Stimulated activated memory B cell treated with anti-CD40 and anti-IgM and Interleukin-4, amounts not matched to agents 10 μg/mL and 1 μg/mL and 100 μg/mL, for 72 hours (primary cell): Measurements from ENCODE around the gene SETD2.
"Not testable (repeated sequence)": the region's sequence is repeated elsewhere in the genome, so short reads cannot be mapped to it uniquely, and the experiment has no call there.

Source experiments
- ATAC-seq: fragments of 150-1000 bp; cut with Tn5 transposase; 2 replicates; pipeline ENCODE4 v1.10.0; 2021
- H3K27ac Mint-ChIP-seq: one replicate; pipeline ENCODE4 v1.8.0; 2022; ENCODE audit warnings: mild to moderate bottlenecking, mixed read lengths
- H3K27me3 Mint-ChIP-seq: one replicate; pipeline ENCODE4 v1.8.0; 2022; ENCODE audit warnings: mixed read lengths
- H3K36me3 Mint-ChIP-seq: one replicate; pipeline ENCODE4 v1.8.0; 2022; ENCODE audit warnings: mixed read lengths
- H3K4me1 Mint-ChIP-seq: one replicate; pipeline ENCODE4 v1.8.0; 2022; ENCODE audit warnings: mixed read lengths
- H3K4me3 Mint-ChIP-seq: one replicate; pipeline ENCODE4 v1.8.0; 2022; ENCODE audit warnings: mild to moderate bottlenecking, moderate library complexity, mixed read lengths
- H3K9me3 Mint-ChIP-seq: one replicate; pipeline ENCODE4 v1.8.0; 2022; ENCODE audit warnings: mixed read lengths

Gene SETD2

GRCh38 chr3:47042231-47042791, 121.6 kb downstream of the SETD2 start:
- Mint-ChIP-seq H3K27me3 (no peaks in the 10 kb centered on the region), H3K9me3 (no peaks in the 10 kb centered on the region), H3K4me1 (peaks cover 17% of the 10 kb centered on the region), H3K27ac (no peak overlapping the region), H3K36me3 (peaks cover 48% of the 10 kb centered on the region), H3K4me3 (no peak overlapping the region)
- ATAC-seq: no peak

- Mint-ChIP-seq H3K4me1 (peaks cover 17% of the 10 kb centered on the region), H3K36me3 (peaks cover 54% of the 10 kb centered on the region), H3K9me3 (no peaks in the 10 kb centered on the region), H3K4me3 (no peak overlapping the region), H3K27ac (no peak overlapping the region), H3K27me3 (no peaks in the 10 kb centered on the region)
- ATAC-seq: no peak
Observed at GRCh38 chr3:47041114-47041513, 122.8 kb downstream of the SETD2 start.

- Mint-ChIP-seq H3K27ac (peak overlapping the region; percentile 59), H3K36me3 (peaks cover 62% of the 10 kb centered on the region)
- not testable (repeated sequence) for H3K4me3 Mint-ChIP-seq
Observed at GRCh38 chr3:47037302-47037701, 126.6 kb downstream of the SETD2 start.

GRCh38 chr3:47036145-47036544, 127.8 kb downstream of the SETD2 start:
- no peaks in the 10 kb centered on the region for H3K9me3 Mint-ChIP-seq
- H3K36me3 Mint-ChIP-seq: peaks cover 59% of the 10 kb centered on the region
- peaks cover 16% of the 10 kb centered on the region for H3K4me1 Mint-ChIP-seq
- H3K4me3 Mint-ChIP-seq: no peak overlapping the region
- no peaks in the 10 kb centered on the region for H3K27me3 Mint-ChIP-seq
- peak overlapping the region; percentile 32 for H3K27ac Mint-ChIP-seq
- ATAC-seq: no peak

More at GRCh38 chr3:47037302-47037701, 126.6 kb downstream of the SETD2 start:
- not testable (repeated sequence) for ATAC-seq, H3K9me3 Mint-ChIP-seq, H3K27me3 Mint-ChIP-seq
- peaks cover 11% of the 10 kb centered on the region for H3K4me1 Mint-ChIP-seq

- no peak overlapping the region for H3K4me3 Mint-ChIP-seq
- peaks cover 21% of the 10 kb centered on the region for H3K4me1 Mint-ChIP-seq
- peaks cover 63% of the 10 kb centered on the region for H3K36me3 Mint-ChIP-seq
- H3K27me3 Mint-ChIP-seq: no peaks in the 10 kb centered on the region
- H3K9me3 Mint-ChIP-seq: no peaks in the 10 kb centered on the region
- H3K27ac Mint-ChIP-seq: peak overlapping the region; percentile 22
- no peak for ATAC-seq
Observed at GRCh38 chr3:47035645-47036044, 128.3 kb downstream of the SETD2 start.

GRCh38 chr3:47034868-47035489, 128.9 kb downstream of the SETD2 start:
- peak overlapping the region; percentile 22 for H3K27ac Mint-ChIP-seq
- ATAC-seq: no peak
- peaks cover 57% of the 10 kb centered on the region for H3K36me3 Mint-ChIP-seq
- no peaks in the 10 kb centered on the region for H3K27me3 Mint-ChIP-seq
- no peaks in the 10 kb centered on the region for H3K9me3 Mint-ChIP-seq
- H3K4me3 Mint-ChIP-seq: no peak overlapping the region
- H3K4me1 Mint-ChIP-seq: peaks cover 22% of the 10 kb centered on the region

GRCh38 chr3:47031041-47031440, 132.9 kb downstream of the SETD2 start:
- Mint-ChIP-seq H3K27ac (peak overlapping the region; percentile 50), H3K4me1 (peaks cover 11% of the 10 kb centered on the region), H3K36me3 (peaks cover 37% of the 10 kb centered on the region)
- not testable (repeated sequence) for H3K27me3 Mint-ChIP-seq, H3K9me3 Mint-ChIP-seq, H3K4me3 Mint-ChIP-seq
- peak; percentile 41 for ATAC-seq

- ATAC-seq: no peak
- no peaks in the 10 kb centered on the region for H3K27me3 Mint-ChIP-seq
- H3K9me3 Mint-ChIP-seq: no peaks in the 10 kb centered on the region
- H3K36me3 Mint-ChIP-seq: peaks cover 20% of the 10 kb centered on the region
- no peak overlapping the region for H3K4me3 Mint-ChIP-seq
- H3K4me1 Mint-ChIP-seq: peaks cover 21% of the 10 kb centered on the region
- H3K27ac Mint-ChIP-seq: no peak overlapping the region
Observed at GRCh38 chr3:47028667-47029066, 135.2 kb downstream of the SETD2 start.

GRCh38 chr3:47028146-47028545, 135.8 kb downstream of the SETD2 start:
- H3K9me3 Mint-ChIP-seq: no peaks in the 10 kb centered on the region
- no peak overlapping the region for H3K27ac Mint-ChIP-seq
- H3K4me1 Mint-ChIP-seq: peaks cover 21% of the 10 kb centered on the region
- no peak overlapping the region for H3K4me3 Mint-ChIP-seq
- no peak for ATAC-seq
- no peaks in the 10 kb centered on the region for H3K27me3 Mint-ChIP-seq
- H3K36me3 Mint-ChIP-seq: peaks cover 18% of the 10 kb centered on the region

- not testable (repeated sequence) for H3K27ac Mint-ChIP-seq, ATAC-seq, H3K27me3 Mint-ChIP-seq, H3K9me3 Mint-ChIP-seq, H3K4me3 Mint-ChIP-seq
- peaks cover 19% of the 10 kb centered on the region for H3K4me1 Mint-ChIP-seq
- peaks cover 14% of the 10 kb centered on the region for H3K36me3 Mint-ChIP-seq
Observed at GRCh38 chr3:47026432-47026831, 137.5 kb downstream of the SETD2 start.

- Mint-ChIP-seq H3K9me3 (no peaks in the 10 kb centered on the region), H3K4me1 (peaks cover 13% of the 10 kb centered on the region), H3K36me3 (peaks cover 11% of the 10 kb centered on the region), H3K27me3 (no peaks in the 10 kb centered on the region), H3K4me3 (no peak overlapping the region), H3K27ac (peak overlapping the region; percentile 5)
- ATAC-seq: no peak
Observed at GRCh38 chr3:47024932-47025331, 139.0 kb downstream of the SETD2 start.

- Mint-ChIP-seq H3K4me1 (peaks cover 36% of the 10 kb centered on the region), H3K4me3 (no peak overlapping the region), H3K27me3 (no peaks in the 10 kb centered on the region), H3K36me3 (peaks cover 22% of the 10 kb centered on the region), H3K9me3 (no peaks in the 10 kb centered on the region), H3K27ac (no peak overlapping the region)
- no peak for ATAC-seq
Observed at GRCh38 chr3:47022641-47023071, 141.3 kb downstream of the SETD2 start.

GRCh38 chr3:47020311-47020710, 143.6 kb downstream of the SETD2 start:
- Mint-ChIP-seq H3K27ac (peak overlapping the region; percentile 43), H3K36me3 (peaks cover 21% of the 10 kb centered on the region), H3K4me3 (no peak overlapping the region), H3K9me3 (no peaks in the 10 kb centered on the region), H3K27me3 (no peaks in the 10 kb centered on the region), H3K4me1 (peaks cover 47% of the 10 kb centered on the region)
- no peak for ATAC-seq

- Mint-ChIP-seq H3K27ac (peak overlapping the region; percentile 58), H3K9me3 (no peaks in the 10 kb centered on the region), H3K36me3 (peaks cover 21% of the 10 kb centered on the region), H3K4me3 (no peak overlapping the region), H3K4me1 (peaks cover 41% of the 10 kb centered on the region), H3K27me3 (no peaks in the 10 kb centered on the region)
- peak; percentile 78 for ATAC-seq
Observed at GRCh38 chr3:47019201-47019600, 144.7 kb downstream of the SETD2 start.

GRCh38 chr3:47018269-47018611, 145.7 kb downstream of the SETD2 start:
- no peak for ATAC-seq
- Mint-ChIP-seq H3K27ac (peak overlapping the region; percentile 58), H3K4me3 (no peak overlapping the region), H3K9me3 (no peaks in the 10 kb centered on the region), H3K4me1 (peaks cover 41% of the 10 kb centered on the region), H3K36me3 (peaks cover 21% of the 10 kb centered on the region), H3K27me3 (no peaks in the 10 kb centered on the region)

GRCh38 chr3:47017504-47018268, 146.2 kb downstream of the SETD2 start:
- peak overlapping the region; percentile 58 for H3K27ac Mint-ChIP-seq
- peaks cover 41% of the 10 kb centered on the region for H3K4me1 Mint-ChIP-seq
- H3K9me3 Mint-ChIP-seq: no peaks in the 10 kb centered on the region
- H3K36me3 Mint-ChIP-seq: peaks cover 21% of the 10 kb centered on the region
- no peak overlapping the region for H3K4me3 Mint-ChIP-seq
- H3K27me3 Mint-ChIP-seq: no peaks in the 10 kb centered on the region
- ATAC-seq: no peak
